ENCODE results near the gene FAM3B.
"Not testable (repeated sequence)": the region's sequence is repeated elsewhere in the genome, so short reads cannot be mapped to it uniquely, and the experiment has no call there.

FAM3B gene

GRCh38 chr21:41350436-41351155 lies 34.0 kb downstream of the FAM3B start:
- DNase-seq = no peak

GRCh38 chr21:41357546-41357945 lies 40.9 kb downstream of the FAM3B start:
- no peak for DNase-seq

GRCh38 chr21:41358193-41359166 lies 41.9 kb downstream of the FAM3B start:
- no peak for DNase-seq

DNA sequence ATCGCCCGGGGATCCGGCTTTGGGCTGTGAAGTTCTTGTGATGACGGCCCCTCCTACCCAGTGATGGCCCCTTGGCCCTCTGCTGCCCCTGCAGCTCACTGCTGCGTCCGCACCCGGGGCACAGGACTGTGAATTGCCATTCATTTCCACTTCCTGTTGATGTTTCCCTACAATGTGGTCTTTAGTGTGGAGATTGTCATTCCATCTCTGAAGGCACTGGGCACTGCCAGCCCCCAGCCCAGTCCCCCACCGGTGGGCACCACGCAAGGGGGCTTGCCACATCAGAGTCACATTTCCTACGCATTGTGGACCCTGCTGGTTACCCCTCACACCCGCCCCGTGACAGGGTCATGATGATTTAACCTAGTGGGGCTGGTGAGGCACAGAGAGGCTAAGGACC lies 42.7 kb downstream of the FAM3B start:
- no peak for DNase-seq

- not testable (repeated sequence) for DNase-seq
Observed at GRCh38 chr21:41359754-41360071, 43.1 kb downstream of the FAM3B start.

DNA sequence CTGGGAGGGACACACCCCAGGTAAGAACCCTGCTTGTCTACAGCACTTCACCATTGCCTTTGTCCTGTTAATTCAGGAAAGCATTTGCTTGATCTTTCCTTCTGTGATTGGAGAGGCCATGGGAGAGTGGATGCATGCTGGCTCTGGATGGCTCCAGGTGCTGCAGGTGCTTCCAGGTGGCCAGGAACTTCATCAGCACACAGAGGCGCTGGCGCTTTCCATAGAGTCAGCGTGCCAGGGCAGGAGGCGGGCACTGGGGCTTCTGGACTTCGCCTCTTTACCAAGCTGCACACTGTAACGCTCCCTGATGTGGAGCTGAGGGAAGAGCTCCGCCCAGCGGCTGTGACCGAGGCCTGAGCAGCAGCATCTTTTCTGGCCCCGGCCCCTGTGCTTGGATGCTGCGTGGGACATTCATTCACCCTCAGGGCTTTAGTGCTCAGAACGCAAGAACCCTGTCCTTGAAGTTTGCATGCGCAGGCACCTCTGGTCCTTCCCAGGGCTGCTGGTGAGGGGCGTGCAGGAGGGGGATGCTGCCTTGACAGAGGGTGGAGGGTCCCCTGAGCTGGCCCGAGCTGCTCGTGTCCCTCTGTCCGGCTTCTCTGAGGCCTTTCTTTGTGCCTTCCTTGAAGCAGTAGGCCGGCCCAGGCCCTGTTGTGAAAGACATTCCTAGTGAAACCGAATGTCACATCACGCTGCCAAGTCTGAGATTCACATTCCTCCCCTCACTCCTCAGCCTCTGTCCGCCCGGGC lies 43.6 kb downstream of the FAM3B start:
- DNase-seq = no peak

DNA sequence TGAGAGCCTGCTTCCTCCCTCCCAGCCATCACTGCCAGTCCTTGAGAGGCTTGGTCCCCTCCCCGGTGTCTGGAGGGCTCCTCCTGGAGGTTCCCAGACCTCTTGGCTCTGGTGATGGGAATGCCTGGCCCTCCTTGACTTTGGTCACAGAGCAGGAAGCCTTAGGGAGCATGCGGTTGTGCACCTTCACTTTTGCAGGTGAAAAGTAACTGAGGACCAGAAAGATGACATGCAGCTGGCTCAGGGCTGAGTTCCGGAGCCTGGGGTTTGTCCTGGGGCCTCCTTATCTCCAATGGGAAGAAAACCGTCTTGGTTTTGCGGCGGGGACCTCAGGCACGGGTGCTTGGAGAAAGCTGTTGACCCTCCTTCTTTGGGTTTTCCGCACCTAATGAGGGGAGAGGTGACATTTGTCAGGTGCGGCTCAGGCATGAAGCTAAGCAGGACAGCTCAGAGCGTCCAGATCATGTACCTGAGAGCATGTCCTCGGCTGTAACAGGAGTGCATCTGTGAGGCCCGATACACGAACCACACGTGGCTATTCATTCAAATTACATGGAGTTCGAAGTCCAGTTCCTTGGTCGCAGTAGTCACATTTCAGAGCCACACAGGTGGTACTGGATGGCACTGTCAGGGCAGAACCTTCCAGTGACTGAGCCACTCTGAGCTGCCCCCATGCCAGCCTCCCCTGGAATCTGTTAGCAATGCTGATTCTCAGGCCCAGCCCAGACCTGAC lies 44.6 kb downstream of the FAM3B start:
- DNase-seq = no peak

GRCh38 chr21:41361786-41362604 lies 45.4 kb downstream of the FAM3B start, which contains the start of gene MX2:
TSS of gene MX2 (plus strand) at chr21:41362027. CDS start at chr21:41376907, 14,880 bp downstream.
- DNase-seq = peak; percentile 74 to 76

DNA sequence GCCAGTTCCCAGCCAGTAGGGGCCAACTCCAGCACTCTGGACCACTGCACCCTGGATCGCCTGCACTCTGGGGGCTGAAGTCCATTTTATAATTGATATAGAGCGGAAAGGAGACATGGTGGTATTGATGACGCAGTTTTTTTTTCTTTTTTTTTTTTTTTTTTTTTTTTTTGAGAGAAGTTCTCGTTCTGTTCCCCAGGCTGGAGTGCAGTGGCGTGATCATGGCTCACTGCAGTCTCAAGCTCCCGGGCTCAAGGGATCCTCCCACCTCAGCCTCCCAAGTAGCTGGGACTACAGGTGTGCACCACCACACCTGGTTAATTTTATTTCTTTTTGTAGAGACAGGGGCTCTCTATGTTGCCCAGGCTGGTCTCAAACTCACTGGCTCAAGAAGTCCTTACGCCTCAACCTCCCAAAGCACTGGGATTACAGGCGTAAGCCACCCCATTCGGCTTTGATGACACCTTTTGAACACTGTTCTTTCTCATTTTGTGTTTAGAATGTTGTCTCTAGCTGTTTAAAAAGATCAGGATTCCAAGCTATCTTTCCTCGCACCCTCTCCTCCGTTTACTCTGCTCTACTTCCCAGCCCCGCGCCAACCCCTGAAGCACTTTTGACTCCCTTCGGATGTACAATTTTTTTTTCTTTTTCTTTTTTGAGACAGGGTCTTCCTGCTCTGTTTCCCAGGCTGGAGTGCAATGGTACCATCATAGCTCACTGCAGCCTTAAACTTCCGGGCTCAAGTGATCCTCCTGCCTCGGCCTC lies 46.2 kb downstream of the FAM3B start:
- no peak for DNase-seq

DNA sequence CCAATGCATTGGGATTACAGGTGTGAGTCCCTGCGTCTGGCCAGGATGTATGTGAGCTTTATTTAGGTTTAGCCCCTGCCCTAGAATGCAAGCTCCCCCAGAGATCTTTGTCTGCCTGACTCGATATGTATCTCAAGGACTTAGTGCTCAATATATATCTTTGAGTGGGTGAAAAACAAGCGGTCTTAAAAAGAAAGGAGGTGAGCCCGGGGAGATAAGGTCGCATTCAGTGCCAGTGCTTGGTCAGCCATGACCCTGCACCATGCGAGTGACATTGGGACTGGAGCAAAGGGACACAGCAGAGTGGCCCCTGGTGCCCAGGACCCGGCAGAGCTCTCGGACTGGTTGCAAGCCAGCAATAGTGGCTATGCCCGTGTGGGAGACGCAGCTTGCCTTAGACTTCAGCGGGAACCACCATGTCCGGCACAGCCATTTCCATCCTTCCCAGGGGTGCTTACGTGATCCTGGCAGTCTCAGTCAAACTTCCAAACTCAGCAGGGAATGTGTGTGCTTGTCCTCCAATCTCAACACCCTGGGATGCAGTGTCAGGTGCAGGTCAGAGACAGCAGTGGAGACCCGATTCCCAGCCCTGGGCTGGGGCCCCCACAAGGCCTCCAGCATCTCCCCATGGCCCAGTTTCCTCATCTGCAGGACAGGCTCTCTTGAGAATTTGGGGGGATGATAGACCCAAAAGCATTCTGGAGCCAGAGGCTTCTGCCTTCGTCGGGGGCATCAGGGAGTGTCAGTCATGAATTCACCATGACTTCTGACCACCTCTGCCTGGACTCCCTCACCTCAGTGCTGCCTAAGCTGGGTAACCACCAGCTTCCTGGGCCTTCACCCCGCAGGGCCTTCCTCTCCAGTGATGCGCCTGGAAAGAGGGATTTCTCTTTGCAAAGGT lies 47.0 kb downstream of the FAM3B start:
- DNase-seq = no peak

GRCh38 chr21:41364308-41364707 lies 47.7 kb downstream of the FAM3B start:
- no peak for DNase-seq

- no peak for DNase-seq
Observed at GRCh38 chr21:41365377-41366107, 48.9 kb downstream of the FAM3B start.

GRCh38 chr21:41366522-41367151 lies 50.0 kb downstream of the FAM3B start:
- peak; percentile 56 to 65 for DNase-seq

DNA sequence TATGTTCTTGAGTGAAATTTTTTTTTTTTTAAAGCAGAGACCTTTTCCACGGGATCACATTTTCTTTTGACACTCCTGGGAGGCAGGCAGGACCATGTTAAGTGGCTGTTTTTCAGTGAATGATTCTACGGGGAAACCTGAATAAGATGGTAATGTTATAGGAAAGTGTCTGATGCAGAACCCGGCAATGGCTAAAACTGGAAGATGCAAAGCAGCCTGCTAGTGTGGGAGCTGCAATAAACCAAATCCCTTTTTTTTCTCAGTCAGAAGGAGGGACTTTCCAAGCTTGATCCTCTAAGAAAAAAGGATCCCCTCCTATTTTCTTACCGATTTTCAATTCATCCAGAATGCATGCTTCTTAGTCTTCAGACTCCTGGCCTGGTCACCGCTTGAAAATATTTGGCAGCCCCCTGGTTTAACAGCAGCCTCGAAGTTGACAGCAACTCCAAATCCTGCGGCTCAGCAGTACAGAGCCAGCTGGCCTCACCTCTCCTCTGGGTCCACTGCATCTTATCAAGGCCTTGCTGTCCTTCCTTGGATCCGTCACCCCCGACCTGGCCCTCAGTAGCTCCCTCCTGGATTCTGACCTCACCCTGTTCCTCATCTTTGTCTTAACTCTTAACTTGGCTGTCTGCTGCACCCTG lies 50.8 kb downstream of the FAM3B start:
- no peak for DNase-seq

GRCh38 chr21:41367945-41368734 lies 51.5 kb downstream of the FAM3B start:
- no peak for DNase-seq

DNA sequence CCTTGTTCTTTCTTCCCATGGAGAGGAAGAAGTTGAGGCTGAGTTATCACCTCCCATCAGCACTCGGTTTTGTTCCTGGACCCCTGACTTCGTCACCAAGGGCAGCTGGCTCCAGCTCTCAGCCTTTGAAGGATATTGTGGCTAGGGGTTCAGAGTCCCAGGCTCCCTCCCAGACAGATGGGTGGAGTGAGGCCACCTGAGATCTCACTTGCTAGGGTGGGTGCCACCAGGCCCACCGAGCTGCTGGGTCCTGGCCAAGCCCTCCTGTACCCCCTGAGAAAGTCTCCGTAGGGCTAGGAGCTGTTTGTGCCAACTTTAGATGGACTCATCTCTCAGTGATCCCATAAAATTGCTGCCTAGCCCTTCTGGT lies 52.1 kb downstream of the FAM3B start:
- DNase-seq = no peak

Measured in Kasumi-1 (cell line).